Stimulated activated CD4-positive, alpha-beta T cell treated with anti-CD3 and anti-CD28 coated beads, TNF-alpha, amount 100 ng/mL, for 24 hours (primary cell): ENCODE results near the gene TTC33.
"Not testable (repeated sequence)": the region's sequence is repeated elsewhere in the genome, so short reads cannot be mapped to it uniquely, and the experiment has no call there.

Experiments used
- DNase-seq, 3 experiments: peaks; one replicate each; pipeline ENCODE4 v3.0.0-alpha.2; 2020; ENCODE audit warnings: low read depth in 3 of 3

The TTC33 gene

DNA sequence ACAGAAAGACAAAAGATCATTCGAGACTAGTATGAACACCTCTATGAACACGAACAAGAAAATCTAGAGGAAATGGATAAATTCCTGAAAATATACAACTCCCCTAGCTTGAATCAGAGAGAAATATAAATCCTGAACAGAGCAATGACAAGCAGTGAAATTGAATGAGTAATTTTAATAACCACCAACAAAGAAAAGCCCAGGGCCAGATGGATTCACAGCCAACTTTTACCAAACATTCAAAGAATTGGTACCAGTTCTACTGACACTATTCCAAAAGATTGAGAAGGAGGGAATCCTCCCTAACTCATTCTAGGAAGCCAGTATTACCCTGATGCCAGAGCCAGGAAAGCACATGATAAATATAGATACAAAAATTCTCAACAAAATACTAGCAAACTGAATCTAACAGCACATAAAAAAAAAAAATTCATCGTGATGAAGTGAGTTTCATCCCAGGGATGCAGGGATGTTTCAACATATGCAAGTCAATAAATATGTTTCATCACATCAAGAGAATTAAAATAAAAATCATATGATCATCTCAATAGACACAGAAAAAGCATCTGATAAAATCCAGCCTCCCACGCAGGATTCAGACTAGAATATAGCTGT lies 101.3 kb downstream of the TTC33 start:
- DNase-seq = no peak

- no peak for DNase-seq
Measured at GRCh38 chr5:40653221-40654022, 102.3 kb downstream of the TTC33 start.

- DNase-seq = no peak
Measured at GRCh38 chr5:40652441-40653220, 103.1 kb downstream of the TTC33 start.

- no peak for DNase-seq
Measured at GRCh38 chr5:40651201-40651600, 104.6 kb downstream of the TTC33 start.

DNA sequence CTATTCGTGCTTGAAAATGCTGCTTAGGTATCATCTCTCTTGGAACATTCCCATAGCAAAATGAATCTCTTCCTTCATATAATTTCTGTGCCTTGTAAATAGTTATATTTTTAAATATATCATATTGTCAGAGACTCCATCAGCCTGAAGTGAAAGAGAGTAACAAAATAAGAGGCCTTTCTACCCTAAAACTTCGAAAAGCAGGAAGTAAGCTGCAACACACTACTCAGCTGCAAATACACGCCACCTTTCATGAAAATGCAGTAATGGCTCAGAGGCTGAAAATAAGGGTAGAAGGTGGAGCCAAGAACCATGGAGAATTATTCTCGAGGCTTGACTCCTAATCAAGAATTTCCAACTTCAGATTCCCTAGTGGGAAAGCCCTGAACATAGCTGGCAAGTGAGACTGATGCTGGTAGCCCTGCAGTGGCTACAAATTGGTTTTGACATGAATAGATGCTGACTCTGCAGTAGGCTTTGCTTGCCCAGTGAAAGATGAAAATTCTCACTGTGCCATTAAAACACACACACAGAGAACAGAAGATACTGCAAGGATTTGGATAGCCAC lies 106.2 kb downstream of the TTC33 start:
- DNase-seq = no peak

DNA sequence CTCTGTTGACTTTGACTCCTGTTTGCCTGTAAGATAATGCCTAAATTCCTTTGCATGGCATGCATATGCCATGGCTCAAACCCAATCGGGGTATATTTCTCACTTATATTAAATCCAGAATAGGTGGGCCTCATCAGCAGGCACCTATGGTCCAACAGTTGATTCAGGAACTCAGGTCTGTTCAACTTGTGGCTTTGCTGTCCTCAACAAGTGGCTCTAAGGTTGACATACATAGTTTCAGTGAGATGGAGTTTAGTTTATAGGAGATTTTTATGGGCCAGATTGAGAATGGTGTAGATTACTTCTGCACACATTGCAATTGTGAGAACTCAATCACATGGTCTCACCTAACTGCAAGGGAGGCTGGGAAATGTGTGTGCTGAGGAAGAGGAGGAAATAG lies 107.6 kb downstream of the TTC33 start:
- no peak for DNase-seq

DNA sequence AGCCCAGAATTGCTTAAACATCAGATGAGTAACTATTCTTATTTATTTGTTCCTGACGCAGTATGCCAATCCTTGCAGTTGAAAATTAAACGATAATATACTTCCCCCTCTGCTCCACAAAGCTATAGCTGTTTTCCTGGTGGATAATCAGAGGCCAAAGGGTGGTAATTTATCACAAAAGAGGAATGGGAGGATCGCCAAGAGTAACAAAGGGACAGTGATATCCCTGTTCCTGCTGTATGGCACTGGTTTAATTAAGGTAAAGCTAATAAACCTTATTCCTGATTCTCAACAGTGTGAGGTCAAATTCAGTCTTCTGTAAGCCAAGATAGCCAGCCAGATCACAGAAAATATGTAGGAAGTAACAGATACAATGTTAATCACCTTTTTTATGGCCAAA lies 109.5 kb downstream of the TTC33 start:
- no peak for DNase-seq

GRCh38 chr5:40639531-40639930 lies 116.2 kb downstream of the TTC33 start:
- DNase-seq = not testable (repeated sequence)

DNA sequence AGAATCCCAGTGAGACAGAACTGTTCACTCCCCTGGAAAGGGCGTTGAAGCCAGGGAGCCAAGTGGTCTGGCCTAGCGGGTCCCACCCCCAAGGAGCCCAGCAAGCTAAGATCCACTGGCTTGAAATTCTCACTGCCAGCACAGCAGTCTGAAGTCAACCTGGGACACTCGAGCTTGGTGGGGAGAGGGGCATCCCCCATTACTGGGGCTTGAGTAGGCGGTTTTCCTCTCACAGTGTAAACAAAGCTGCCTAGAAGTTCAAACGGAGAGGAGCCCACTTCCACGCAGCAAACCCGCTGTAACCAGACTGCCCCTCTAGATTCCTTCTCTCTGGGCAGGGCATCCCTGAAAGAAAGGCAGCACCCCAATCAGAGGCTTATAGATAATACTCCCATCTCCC lies 121.2 kb downstream of the TTC33 start:
- DNase-seq = no peak

DNA sequence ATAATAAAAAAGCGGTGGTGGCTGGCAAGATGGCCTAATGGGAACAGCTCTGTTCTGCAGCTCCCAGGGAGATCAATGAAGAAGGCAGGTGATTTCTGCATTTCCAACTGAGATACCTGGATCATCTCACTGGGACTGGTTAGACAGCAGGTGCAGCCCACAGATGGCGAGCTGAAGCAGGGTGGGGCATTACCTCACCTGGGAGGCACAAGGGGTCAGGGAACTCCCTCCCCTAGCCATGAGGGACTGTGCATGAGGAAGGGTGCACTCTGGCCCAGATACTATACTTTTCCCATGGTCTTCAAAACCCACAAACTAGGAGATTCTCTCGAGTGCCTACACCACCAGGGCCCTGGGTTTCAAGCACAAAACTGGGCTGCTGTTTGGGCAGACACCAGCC lies 121.6 kb downstream of the TTC33 start:
- DNase-seq = no peak

- no peak for DNase-seq
Measured at GRCh38 chr5:40631236-40631635, 124.5 kb downstream of the TTC33 start.

GRCh38 chr5:40630126-40630525 lies 125.6 kb downstream of the TTC33 start:
- no peak for DNase-seq

DNA sequence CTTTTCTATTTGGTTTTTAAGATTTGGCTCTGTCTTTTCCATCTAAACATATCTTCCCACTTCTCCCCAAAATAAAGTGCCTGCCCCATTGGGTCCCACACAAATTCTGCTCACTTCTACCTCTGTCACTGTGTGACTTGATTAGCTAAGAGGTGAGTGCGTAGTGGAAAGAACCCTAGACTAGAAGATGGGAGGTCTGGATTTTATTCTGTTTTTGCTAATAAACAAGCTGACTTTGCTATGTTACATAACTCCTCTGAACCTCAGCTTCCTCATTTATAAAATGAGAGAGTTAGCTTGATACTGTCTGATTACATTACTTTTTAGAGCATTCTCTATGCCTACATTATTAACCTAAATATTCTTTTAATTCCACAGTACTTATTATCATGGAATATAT lies 127.4 kb downstream of the TTC33 start:
- DNase-seq = no peak

DNA sequence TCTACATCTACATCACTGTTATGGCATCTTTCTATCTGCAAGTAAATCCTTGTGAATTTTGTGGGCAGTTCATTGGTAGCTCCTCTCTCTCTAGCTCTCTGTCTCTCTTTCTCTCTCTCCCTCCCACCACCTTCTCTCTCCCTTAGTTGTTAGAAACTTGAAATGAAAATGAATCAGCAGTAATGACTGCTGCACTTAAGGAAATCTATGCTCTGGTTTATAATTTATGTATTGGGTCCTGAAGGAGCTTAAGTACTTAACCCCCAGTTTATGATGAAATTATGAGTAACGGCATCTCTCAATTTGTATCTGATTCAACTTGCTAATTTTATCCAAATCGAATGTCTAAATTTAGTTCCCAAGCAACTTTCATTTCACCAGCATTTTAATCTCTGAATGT lies 128.1 kb downstream of the TTC33 start:
- DNase-seq = no peak

GRCh38 chr5:40626801-40627200 lies 129.0 kb downstream of the TTC33 start:
- no peak for DNase-seq

- DNase-seq = no peak
Measured at GRCh38 chr5:40623480-40624420, 132.0 kb downstream of the TTC33 start.

- no peak for DNase-seq
Measured at GRCh38 chr5:40622463-40623252, 133.1 kb downstream of the TTC33 start.

- no peak for DNase-seq
Measured at GRCh38 chr5:40619421-40619820, 136.3 kb downstream of the TTC33 start.

- no peak for DNase-seq
Measured at GRCh38 chr5:40618926-40619325, 136.8 kb downstream of the TTC33 start.

GRCh38 chr5:40616781-40617180 lies 139.0 kb downstream of the TTC33 start:
- DNase-seq = no peak
